SU-DHL-6 (cell line): Measurements from ENCODE around the gene FBF1.

Source experiments
- EZH2phosphoT487 ChIP-seq: fragments of 200-600 bp; sonication (generic), shearing (Covaris generic); conservative IDR thresholded peaks from 2 replicates; pipeline ENCODE4 v1.6.1; 2018; ENCODE audit warnings: mild to moderate bottlenecking, antibody characterized with exemption, low read length, moderate library complexity, mixed read lengths
- TF ChIP-seq, protein P1 (sequence below): fragments of 200-600 bp; sonication (generic); IDR thresholded peaks from one replicate; pipeline ENCODE4 v1.5.1; 2017; ENCODE audit warnings: antibody characterized with exemption, mild to moderate bottlenecking, low read length, moderate library complexity; ENCODE audit not compliant: insufficient read depth, poor library complexity, severe bottlenecking

GRCh38 chr17:75878174-75878998, 62.5 kb downstream of the FBF1 start, which contains the start of gene TRIM47:
- TF ChIP-seq, protein P1, sequence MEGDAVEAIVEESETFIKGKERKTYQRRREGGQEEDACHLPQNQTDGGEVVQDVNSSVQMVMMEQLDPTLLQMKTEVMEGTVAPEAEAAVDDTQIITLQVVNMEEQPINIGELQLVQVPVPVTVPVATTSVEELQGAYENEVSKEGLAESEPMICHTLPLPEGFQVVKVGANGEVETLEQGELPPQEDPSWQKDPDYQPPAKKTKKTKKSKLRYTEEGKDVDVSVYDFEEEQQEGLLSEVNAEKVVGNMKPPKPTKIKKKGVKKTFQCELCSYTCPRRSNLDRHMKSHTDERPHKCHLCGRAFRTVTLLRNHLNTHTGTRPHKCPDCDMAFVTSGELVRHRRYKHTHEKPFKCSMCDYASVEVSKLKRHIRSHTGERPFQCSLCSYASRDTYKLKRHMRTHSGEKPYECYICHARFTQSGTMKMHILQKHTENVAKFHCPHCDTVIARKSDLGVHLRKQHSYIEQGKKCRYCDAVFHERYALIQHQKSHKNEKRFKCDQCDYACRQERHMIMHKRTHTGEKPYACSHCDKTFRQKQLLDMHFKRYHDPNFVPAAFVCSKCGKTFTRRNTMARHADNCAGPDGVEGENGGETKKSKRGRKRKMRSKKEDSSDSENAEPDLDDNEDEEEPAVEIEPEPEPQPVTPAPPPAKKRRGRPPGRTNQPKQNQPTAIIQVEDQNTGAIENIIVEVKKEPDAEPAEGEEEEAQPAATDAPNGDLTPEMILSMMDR = no peak
- TF ChIP-seq EZH2phosphoT487 = no peak
